Body of pancreas (tissue), 4 donors: ENCODE measurements around the gene WDR37. TPM values are rescaled to one million over a fixed set of nuclear protein-coding genes. Genes with fewer than 3 reads are reported as not detected.
A peak's percentile ranks its signal among the peaks of the same experiment; 100 is the strongest.

Experiments used
- ATAC-seq: fragments of 150-250 bp; one replicate; pipeline ENCODE4 v1.9.1; 2016
- DNase-seq, 4 donors: peaks; one replicate each; pipeline ENCODE4 v3.0.0-alpha.2; 2019
- H3K27ac ChIP-seq, 4 donors: fragments of 200-600 bp; sonication (generic); 1 replicate in 3 of 4; 2 replicates in 1 of 4; pipeline versions ENCODE4 v1.5.1 to v1.6.1; 2016 to 2019; ENCODE audit warnings: mild to moderate bottlenecking in 1 of 4, mixed read lengths in 1 of 4, moderate library complexity in 1 of 4
- H3K27me3 ChIP-seq, 2 donors: fragments of 200-600 bp; sonication (generic); one replicate each; pipeline ENCODE4 v1.6.0; 2016; ENCODE audit warnings: mild to moderate bottlenecking in 1 of 2
- H3K36me3 ChIP-seq, 2 donors: fragments of 200-600 bp; sonication (generic); replicated peaks in 1 of 2; 2 replicates each; pipeline ENCODE4 v1.5.1; 2016; ENCODE audit warnings: low read depth in 2 of 2; ENCODE audit not compliant: insufficient read depth in 1 of 2
- H3K4me1 ChIP-seq: fragments of 200-600 bp; sonication (generic); one replicate; pipeline ENCODE4 v1.6.0; 2016
- H3K4me3 ChIP-seq, 2 donors: fragments of 200-600 bp; sonication (generic); 1 replicate in 1 of 2; 2 replicates in 1 of 2; pipeline ENCODE4 v1.5.1; 2016 to 2019
- H3K9me3 ChIP-seq, 3 donors: fragments of 200-600 bp; sonication (generic); 1 replicate in 2 of 3; 2 replicates in 1 of 3; pipeline ENCODE4 v1.5.1; 2016
- POLR2A ChIP-seq, 3 donors: fragments of 450-650 bp; IDR thresholded peaks; one replicate each; pipeline ENCODE4 v1.6.1; 2016; ENCODE audit warnings: antibody characterized with exemption in 3 of 3, mild to moderate bottlenecking in 2 of 3
- WGBS, 2 donors: methylation state at CpG; one replicate each; pipeline ENCODE4 v1.1.5; 2017; 5-methylcytosine and 5-hydroxymethylcytosine counted together
- intact Hi-C: fragments of 100-400 bp; cut with DNase I; formaldehyde crosslinking; loops from one replicate; pipeline ENCODE4 v1.15.1; 2023
- total RNA-seq, 2 donors: library from RNA; depleted of rRNA; stranded (reverse); fragments of >200 nt; gene quantifications; one replicate each; pipeline ENCODE4 v1.1.0, GENCODE V29; 2016
- TF ChIP-seq, protein P1 (sequence below), 7 experiments: fragments of 450-650 bp in 4 of 7; fragments of 200-600 bp in 3 of 7; sonication (generic) in 3 of 7; IDR thresholded peaks; one replicate each; pipeline ENCODE4 v1.5.1; 2016 to 2019; ENCODE audit warnings: antibody characterized with exemption in 7 of 7

Gene WDR37
- total RNA-seq, 2 donors from 2014 or later, result 9.9 to 14.3 TPM

GRCh38 chr10:1149793-1150637 is 93.8 kb downstream of the WDR37 start:
- Histone ChIP-seq H3K27ac (no peak overlapping the region), H3K4me3 (no peak overlapping the region), H3K4me1 (peaks cover 23% of the 10 kb centered on the region), H3K27me3 (no peaks in the 10 kb centered on the region), H3K9me3 (no peaks in the 10 kb centered on the region), H3K36me3 (no peaks in the 10 kb centered on the region)
- TF ChIP-seq, protein P1, sequence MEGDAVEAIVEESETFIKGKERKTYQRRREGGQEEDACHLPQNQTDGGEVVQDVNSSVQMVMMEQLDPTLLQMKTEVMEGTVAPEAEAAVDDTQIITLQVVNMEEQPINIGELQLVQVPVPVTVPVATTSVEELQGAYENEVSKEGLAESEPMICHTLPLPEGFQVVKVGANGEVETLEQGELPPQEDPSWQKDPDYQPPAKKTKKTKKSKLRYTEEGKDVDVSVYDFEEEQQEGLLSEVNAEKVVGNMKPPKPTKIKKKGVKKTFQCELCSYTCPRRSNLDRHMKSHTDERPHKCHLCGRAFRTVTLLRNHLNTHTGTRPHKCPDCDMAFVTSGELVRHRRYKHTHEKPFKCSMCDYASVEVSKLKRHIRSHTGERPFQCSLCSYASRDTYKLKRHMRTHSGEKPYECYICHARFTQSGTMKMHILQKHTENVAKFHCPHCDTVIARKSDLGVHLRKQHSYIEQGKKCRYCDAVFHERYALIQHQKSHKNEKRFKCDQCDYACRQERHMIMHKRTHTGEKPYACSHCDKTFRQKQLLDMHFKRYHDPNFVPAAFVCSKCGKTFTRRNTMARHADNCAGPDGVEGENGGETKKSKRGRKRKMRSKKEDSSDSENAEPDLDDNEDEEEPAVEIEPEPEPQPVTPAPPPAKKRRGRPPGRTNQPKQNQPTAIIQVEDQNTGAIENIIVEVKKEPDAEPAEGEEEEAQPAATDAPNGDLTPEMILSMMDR (IDR thresholded peaks at IDR 0.05), result no peak
- no peak for TF ChIP-seq POLR2A (IDR thresholded peaks at IDR 0.05)
- intact Hi-C loops, result no loop called here
- DNase-seq (peak; percentile 34 to 67 (median 50)), ATAC-seq (peak; percentile 75)
- WGBS, 2 donors, result 38 to 44% methylated on average over 20 to 23 of the region's 23 CpGs

GRCh38 chr10:1150638-1150955 is 94.4 kb downstream of the WDR37 start:
- Histone ChIP-seq H3K4me3 (no peak overlapping the region), H3K27me3 (no peaks in the 10 kb centered on the region), H3K4me1 (peaks cover 23% of the 10 kb centered on the region), H3K9me3 (no peaks in the 10 kb centered on the region), H3K36me3 (no peaks in the 10 kb centered on the region), H3K27ac (peak overlapping the region in 1 of 4 donors; percentile 22)
- WGBS, 2 donors, result 72 to 80% methylated on average over 11 to 13 of the region's 13 CpGs
- TF ChIP-seq, protein P1 (IDR thresholded peaks at IDR 0.05), result no peak
- TF ChIP-seq POLR2A (IDR thresholded peaks at IDR 0.05), result no peak
- intact Hi-C loops, result no loop called here
- ATAC-seq (no peak), DNase-seq (no peak)

DNA sequence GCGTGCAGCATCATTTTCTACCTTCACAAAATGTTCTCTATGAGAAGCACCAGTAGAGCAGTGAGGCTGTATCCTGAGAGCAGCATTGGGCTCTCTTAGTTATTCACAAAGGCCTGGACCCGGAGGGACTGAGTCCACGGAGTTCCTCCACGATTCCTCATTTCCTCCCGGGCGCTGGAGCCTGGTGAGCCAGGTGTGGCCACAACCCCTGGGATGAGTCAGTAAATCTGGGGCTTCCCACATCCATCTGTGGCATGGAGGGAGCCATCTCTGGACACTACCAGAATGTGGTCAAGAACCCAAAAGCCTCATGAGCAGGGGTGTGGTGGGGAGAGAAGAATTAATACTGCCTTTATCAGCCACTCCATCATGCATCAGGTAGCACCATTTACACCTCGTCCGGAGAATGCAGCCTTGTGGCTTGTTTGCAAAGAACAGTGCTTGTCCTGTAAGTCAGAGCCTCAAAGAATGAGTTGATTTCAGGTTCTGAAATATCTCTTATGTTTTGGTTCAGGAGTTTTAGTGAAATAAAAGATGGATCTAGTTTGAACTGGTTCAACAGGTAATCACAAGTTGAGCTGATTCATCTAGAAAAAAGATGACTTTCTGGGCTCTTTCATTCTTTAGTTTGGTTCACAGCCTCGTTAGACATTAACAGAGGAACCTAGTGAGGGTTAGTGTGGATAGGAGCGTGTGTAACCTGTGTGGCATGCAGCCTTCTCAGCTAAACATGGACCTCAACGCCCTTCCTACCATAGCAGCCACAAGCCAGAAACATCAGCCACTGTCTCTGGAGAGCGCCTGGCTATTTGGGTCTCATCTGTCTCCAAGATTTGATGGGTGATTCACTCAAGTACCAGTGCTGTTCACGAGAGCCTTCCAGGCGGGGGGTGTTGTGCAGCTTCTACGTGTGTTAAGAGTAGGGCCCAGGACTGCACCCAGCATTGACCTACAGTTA is 95.2 kb downstream of the WDR37 start:
- 59 to 65% methylated on average over 14 to 15 of the region's 15 CpGs for WGBS, 2 donors
- ATAC-seq (no peak), DNase-seq (no peak)

DNA sequence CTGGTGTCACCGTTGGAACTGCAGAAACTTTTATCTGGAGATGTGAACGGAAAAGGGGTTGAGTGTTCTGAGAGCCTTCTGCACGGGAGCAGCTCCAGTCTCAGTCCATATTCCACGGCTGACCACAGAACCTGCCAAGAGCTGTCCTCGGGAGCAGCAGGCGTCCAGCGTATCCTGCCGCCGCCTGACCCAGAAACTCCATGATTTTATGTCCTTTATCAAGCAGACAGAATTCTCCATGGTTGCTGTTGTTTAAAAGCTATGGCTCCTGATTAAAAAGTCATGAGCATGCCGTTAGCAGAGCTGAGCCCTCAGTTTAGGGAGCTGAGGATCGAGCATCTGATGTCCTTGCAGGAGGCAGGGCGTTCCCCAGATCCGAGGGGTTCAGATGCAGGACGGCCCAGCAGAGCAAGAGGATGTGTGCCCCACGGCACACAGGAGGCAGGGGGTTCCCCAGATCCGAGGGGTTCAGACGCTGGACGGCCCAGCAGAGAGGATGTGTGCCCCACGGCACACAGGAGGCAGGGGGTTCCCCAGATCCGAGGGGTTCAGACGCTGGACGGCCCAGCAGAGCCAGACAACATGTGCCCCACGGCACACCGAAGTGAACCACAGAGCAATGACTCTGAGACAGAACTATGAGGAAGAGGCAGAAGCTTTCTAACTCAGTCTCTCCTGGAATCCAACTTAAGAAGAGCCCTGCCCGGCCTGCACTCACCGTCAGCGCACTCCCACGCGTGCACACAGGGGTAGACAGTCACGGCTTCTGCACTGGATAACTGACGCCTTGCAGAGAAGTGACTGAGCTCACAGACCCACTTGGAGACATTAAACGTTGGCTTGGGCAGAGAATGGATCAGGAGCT is 96.4 kb downstream of the WDR37 start:
- Histone ChIP-seq H3K9me3 (no peaks in the 10 kb centered on the region), H3K36me3 (no peaks in the 10 kb centered on the region), H3K4me3 (no peak overlapping the region), H3K27ac (no peak overlapping the region), H3K4me1 (peaks cover 23% of the 10 kb centered on the region), H3K27me3 (no peaks in the 10 kb centered on the region)
- intact Hi-C loops, result no loop called here
- TF ChIP-seq POLR2A (IDR thresholded peaks at IDR 0.05), result no peak
- TF ChIP-seq, protein P1 (IDR thresholded peaks at IDR 0.05), result no peak
- ATAC-seq (no peak), DNase-seq (no peak)
- 79 to 81% methylated on average over 21 to 32 of the region's 32 CpGs for WGBS, 2 donors

More for the DNA sequence above, 95.2 kb downstream of the WDR37 start:
- Histone ChIP-seq H3K27me3 (no peaks in the 10 kb centered on the region), H3K9me3 (no peaks in the 10 kb centered on the region), H3K27ac (peak overlapping the region in 2 of 4 donors; percentile 22 to 31), H3K4me1 (peaks cover 23% of the 10 kb centered on the region), H3K4me3 (no peak overlapping the region), H3K36me3 (no peaks in the 10 kb centered on the region)
- TF ChIP-seq, protein P1 (IDR thresholded peaks at IDR 0.05), result no peak
- TF ChIP-seq POLR2A (IDR thresholded peaks at IDR 0.05), result no peak
- intact Hi-C loops, result no loop called here
